ENCODE results near the gene RTN4.

The RTN4 gene

GRCh38 chr2:54979321-54980044 is 70.8 kb downstream of the RTN4 start:
- TF ChIP-seq EP300 (IDR thresholded peaks at IDR 0.05; ENCODE audit: borderline replicate concordance): no peak
- peak; percentile 68 for TF ChIP-seq NFIC (IDR thresholded peaks at IDR 0.05)
- TF ChIP-seq ZBTB7A (IDR thresholded peaks at IDR 0.05; ENCODE audit: low read depth): no peak
- peak; percentile 78 for TF ChIP-seq CEBPB (IDR thresholded peaks at IDR 0.05)

- TF ChIP-seq TAF1 (IDR thresholded peaks at IDR 0.05; ENCODE audit: low read depth): no peak
- no peak for TF ChIP-seq EGR1 (IDR thresholded peaks at IDR 0.05)
- no peak for TF ChIP-seq FOXM1 (IDR thresholded peaks at IDR 0.05; ENCODE audit: borderline replicate concordance, low read depth)
- TF ChIP-seq RAD21 (IDR thresholded peaks at IDR 0.05; ENCODE audit: low read depth): no peak
- TF ChIP-seq TCF12 (IDR thresholded peaks at IDR 0.05; ENCODE audit: low read depth): no peak
- TF ChIP-seq TEAD4 (IDR thresholded peaks at IDR 0.05): no peak
- TF ChIP-seq MAX (IDR thresholded peaks at IDR 0.05): no peak
- TF ChIP-seq ZBTB7A (IDR thresholded peaks at IDR 0.05; ENCODE audit: low read depth): no peak
- no peak for TF ChIP-seq NFIC (IDR thresholded peaks at IDR 0.05)
These were observed 73.1 kb downstream of the RTN4 start for GRCh38 chr2:54977149-54977548.

GRCh38 chr2:54975598-54976492 is 74.4 kb downstream of the RTN4 start:
- TF ChIP-seq RAD21 (IDR thresholded peaks at IDR 0.05; ENCODE audit: low read depth): no peak
- TF ChIP-seq FOXM1 (IDR thresholded peaks at IDR 0.05; ENCODE audit: borderline replicate concordance, low read depth): no peak
- TF ChIP-seq REST (IDR thresholded peaks at IDR 0.05; ENCODE audit: low read depth): no peak
- TF ChIP-seq EGR1 (IDR thresholded peaks at IDR 0.05): no peak
- no peak for TF ChIP-seq NFIC (IDR thresholded peaks at IDR 0.05)
- TF ChIP-seq TEAD4 (IDR thresholded peaks at IDR 0.05): no peak
- no peak for TF ChIP-seq YY1 (IDR thresholded peaks at IDR 0.05; ENCODE audit: low read depth)

GRCh38 chr2:54975175-54975574 is 75.1 kb downstream of the RTN4 start:
- no peak for TF ChIP-seq REST (IDR thresholded peaks at IDR 0.05; ENCODE audit: low read depth)
- no peak for TF ChIP-seq USF1 (IDR thresholded peaks at IDR 0.05)
- TF ChIP-seq MAX (IDR thresholded peaks at IDR 0.05): no peak
- TF ChIP-seq CREB1 (IDR thresholded peaks at IDR 0.05; ENCODE audit: low read depth): no peak
- no peak for TF ChIP-seq FOXM1 (IDR thresholded peaks at IDR 0.05; ENCODE audit: borderline replicate concordance, low read depth)

- no peak for TF ChIP-seq REST (IDR thresholded peaks at IDR 0.05; ENCODE audit: low read depth)
- TF ChIP-seq EGR1 (IDR thresholded peaks at IDR 0.05): no peak
- no peak for TF ChIP-seq TAF1 (IDR thresholded peaks at IDR 0.05; ENCODE audit: low read depth)
- TF ChIP-seq CEBPB (IDR thresholded peaks at IDR 0.05): no peak
- TF ChIP-seq NFIC (IDR thresholded peaks at IDR 0.05): no peak
- no peak for TF ChIP-seq MAX (IDR thresholded peaks at IDR 0.05)
- TF ChIP-seq FOXM1 (IDR thresholded peaks at IDR 0.05; ENCODE audit: borderline replicate concordance, low read depth): no peak
- TF ChIP-seq USF1 (IDR thresholded peaks at IDR 0.05): no peak
These were observed 80.3 kb downstream of the RTN4 start for GRCh38 chr2:54969940-54970338.
